Measurements from ENCODE around the gene GALNT9.

- TF ChIP-seq EP300 (conservative IDR thresholded peaks at IDR 0.05; ENCODE audit: poor library complexity, severe bottlenecking) (no peak), RAD21 (conservative IDR thresholded peaks at IDR 0.05) (no peak), CTCF (IDR thresholded peaks at IDR 0.05; ENCODE audit: poor library complexity, severe bottlenecking) (no peak), POLR2AphosphoS5 (IDR thresholded peaks at IDR 0.05) (no peak), EZH2 (IDR thresholded peaks at IDR 0.05; ENCODE audit: borderline replicate concordance, insufficient read depth, low read length, poor library complexity, severe bottlenecking) (no peak), TAF1 (IDR thresholded peaks at IDR 0.05; ENCODE audit: low read depth) (no peak)
- TF ChIP-seq, protein P1, sequence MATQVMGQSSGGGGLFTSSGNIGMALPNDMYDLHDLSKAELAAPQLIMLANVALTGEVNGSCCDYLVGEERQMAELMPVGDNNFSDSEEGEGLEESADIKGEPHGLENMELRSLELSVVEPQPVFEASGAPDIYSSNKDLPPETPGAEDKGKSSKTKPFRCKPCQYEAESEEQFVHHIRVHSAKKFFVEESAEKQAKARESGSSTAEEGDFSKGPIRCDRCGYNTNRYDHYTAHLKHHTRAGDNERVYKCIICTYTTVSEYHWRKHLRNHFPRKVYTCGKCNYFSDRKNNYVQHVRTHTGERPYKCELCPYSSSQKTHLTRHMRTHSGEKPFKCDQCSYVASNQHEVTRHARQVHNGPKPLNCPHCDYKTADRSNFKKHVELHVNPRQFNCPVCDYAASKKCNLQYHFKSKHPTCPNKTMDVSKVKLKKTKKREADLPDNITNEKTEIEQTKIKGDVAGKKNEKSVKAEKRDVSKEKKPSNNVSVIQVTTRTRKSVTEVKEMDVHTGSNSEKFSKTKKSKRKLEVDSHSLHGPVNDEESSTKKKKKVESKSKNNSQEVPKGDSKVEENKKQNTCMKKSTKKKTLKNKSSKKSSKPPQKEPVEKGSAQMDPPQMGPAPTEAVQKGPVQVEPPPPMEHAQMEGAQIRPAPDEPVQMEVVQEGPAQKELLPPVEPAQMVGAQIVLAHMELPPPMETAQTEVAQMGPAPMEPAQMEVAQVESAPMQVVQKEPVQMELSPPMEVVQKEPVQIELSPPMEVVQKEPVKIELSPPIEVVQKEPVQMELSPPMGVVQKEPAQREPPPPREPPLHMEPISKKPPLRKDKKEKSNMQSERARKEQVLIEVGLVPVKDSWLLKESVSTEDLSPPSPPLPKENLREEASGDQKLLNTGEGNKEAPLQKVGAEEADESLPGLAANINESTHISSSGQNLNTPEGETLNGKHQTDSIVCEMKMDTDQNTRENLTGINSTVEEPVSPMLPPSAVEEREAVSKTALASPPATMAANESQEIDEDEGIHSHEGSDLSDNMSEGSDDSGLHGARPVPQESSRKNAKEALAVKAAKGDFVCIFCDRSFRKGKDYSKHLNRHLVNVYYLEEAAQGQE (IDR thresholded peaks at IDR 0.05; ENCODE audit: borderline replicate concordance), result no peak
Observed at GRCh38 chr12:132258543-132258942, 70.8 kb downstream of the GALNT9 start.
